ENCODE measurements around the gene PRIM1. TPM values are rescaled to one million over a fixed set of nuclear protein-coding genes. Genes with fewer than 3 reads are reported as not detected.
A peak's percentile ranks its signal among the peaks of the same experiment; 100 is the strongest.

The PRIM1 gene
- total RNA-seq, 1 experiment from 2014 or later = 26.3 TPM

- no peak for DNase-seq
- no peaks in the 10 kb centered on the region for H3K9me3 ChIP-seq (ENCODE audit: low read length)
- H3K27me3 ChIP-seq (ENCODE audit: low read length) = no peaks in the 10 kb centered on the region
- peak overlapping the region; percentile 77 for H3K4me2 ChIP-seq (ENCODE audit: low read depth, low read length, poor library complexity, severe bottlenecking)
- H3K36me3 ChIP-seq (ENCODE audit: insufficient read depth, low read length) = peaks cover 58% of the 10 kb centered on the region
- peaks cover 65% of the 10 kb centered on the region for H3K79me2 ChIP-seq (ENCODE audit: low read length)
- peaks cover 81% of the 10 kb centered on the region for H4K20me1 ChIP-seq (ENCODE audit: insufficient read depth, low read depth, low read length)
- no peak overlapping the region; the same call in 1 of the 2 replicates for H3K4me3 ChIP-seq (ENCODE audit: low read length)
- peak overlapping the region; percentile 74; the same call in 1 of the 2 replicates for H3K27ac ChIP-seq (ENCODE audit: low read length)
- H3K9ac ChIP-seq (ENCODE audit: low read length) = peak overlapping the region; percentile 13
- H3K9me2 ChIP-seq (replicated peaks; ENCODE audit: insufficient read depth, low read length) = no peaks in the 10 kb centered on the region
- H3K4me1 ChIP-seq (ENCODE audit: low read length) = peaks cover 80% of the 10 kb centered on the region
- no peak overlapping the region for H2AFZ ChIP-seq (ENCODE audit: low read length)
These were observed 31.4 kb downstream of the PRIM1 start for GRCh38 chr12:56720731-56721151.

GRCh38 chr12:56719056-56719455 is 33.1 kb downstream of the PRIM1 start:
- Histone ChIP-seq H3K27me3 (ENCODE audit: low read length) (no peaks in the 10 kb centered on the region), H3K9me3 (ENCODE audit: low read length) (no peaks in the 10 kb centered on the region), H4K20me1 (ENCODE audit: insufficient read depth, low read depth, low read length) (peaks cover 86% of the 10 kb centered on the region), H3K4me3 (ENCODE audit: low read length) (no peak overlapping the region), H3K4me1 (ENCODE audit: low read length) (peaks cover 76% of the 10 kb centered on the region), H2AFZ (ENCODE audit: low read length) (no peak overlapping the region), H3K79me2 (ENCODE audit: low read length) (peaks cover 55% of the 10 kb centered on the region), H3K4me2 (ENCODE audit: low read depth, low read length, poor library complexity, severe bottlenecking) (peak overlapping the region; percentile 77), H3K9ac (ENCODE audit: low read length) (peak overlapping the region; percentile 17; the same call in 1 of the 2 replicates), H3K27ac (ENCODE audit: low read length) (peak overlapping the region; percentile 74), H3K36me3 (ENCODE audit: insufficient read depth, low read length) (peaks cover 69% of the 10 kb centered on the region), H3K9me2 (replicated peaks; ENCODE audit: insufficient read depth, low read length) (no peaks in the 10 kb centered on the region)
- no peak for DNase-seq

GRCh38 chr12:56718636-56719035 is 33.5 kb downstream of the PRIM1 start:
- H3K9me2 ChIP-seq (replicated peaks; ENCODE audit: insufficient read depth, low read length) = no peaks in the 10 kb centered on the region
- no peaks in the 10 kb centered on the region for H3K9me3 ChIP-seq (ENCODE audit: low read length)
- H2AFZ ChIP-seq (ENCODE audit: low read length) = no peak overlapping the region
- no peak overlapping the region for H3K9ac ChIP-seq (ENCODE audit: low read length)
- no peaks in the 10 kb centered on the region for H3K27me3 ChIP-seq (ENCODE audit: low read length)
- no peak overlapping the region for H3K4me3 ChIP-seq (ENCODE audit: low read length)
- peaks cover 84% of the 10 kb centered on the region for H4K20me1 ChIP-seq (ENCODE audit: insufficient read depth, low read depth, low read length)
- DNase-seq = no peak
- H3K4me2 ChIP-seq (ENCODE audit: low read depth, low read length, poor library complexity, severe bottlenecking) = peak overlapping the region; percentile 77
- peaks cover 51% of the 10 kb centered on the region for H3K79me2 ChIP-seq (ENCODE audit: low read length)
- peaks cover 72% of the 10 kb centered on the region for H3K4me1 ChIP-seq (ENCODE audit: low read length)
- peak overlapping the region; percentile 74 for H3K27ac ChIP-seq (ENCODE audit: low read length)
- peaks cover 69% of the 10 kb centered on the region for H3K36me3 ChIP-seq (ENCODE audit: insufficient read depth, low read length)

DNA sequence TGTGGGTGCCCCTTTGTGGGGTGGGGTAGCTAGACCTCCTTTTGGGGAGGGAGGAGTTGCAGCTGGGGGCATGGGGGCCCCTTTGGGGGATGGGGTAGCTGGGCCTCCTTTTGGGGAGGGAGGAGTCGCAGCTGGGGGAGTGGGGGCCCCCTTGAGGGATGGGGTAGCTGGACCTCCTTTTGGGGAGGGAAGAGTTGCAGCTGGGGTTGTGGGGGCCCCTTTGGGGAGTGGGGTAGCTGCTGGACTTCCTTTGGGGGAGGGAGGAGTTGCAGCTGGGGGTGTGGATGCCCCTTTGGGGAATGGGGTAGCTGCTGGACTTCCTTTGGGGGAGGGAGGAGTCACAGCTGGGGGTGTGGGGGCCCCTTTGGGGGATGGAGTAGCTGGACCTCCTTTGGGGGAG is 34.0 kb downstream of the PRIM1 start:
- no peak overlapping the region for H3K4me3 ChIP-seq (ENCODE audit: low read length)
- peak overlapping the region; percentile 74 for H3K27ac ChIP-seq (ENCODE audit: low read length)
- no peaks in the 10 kb centered on the region for H3K27me3 ChIP-seq (ENCODE audit: low read length)
- peaks cover 83% of the 10 kb centered on the region for H4K20me1 ChIP-seq (ENCODE audit: insufficient read depth, low read depth, low read length)
- peak overlapping the region; percentile 77 for H3K4me2 ChIP-seq (ENCODE audit: low read depth, low read length, poor library complexity, severe bottlenecking)
- DNase-seq = no peak
- no peak overlapping the region for H2AFZ ChIP-seq (ENCODE audit: low read length)
- peaks cover 69% of the 10 kb centered on the region for H3K36me3 ChIP-seq (ENCODE audit: insufficient read depth, low read length)
- H3K4me1 ChIP-seq (ENCODE audit: low read length) = peaks cover 67% of the 10 kb centered on the region
- no peaks in the 10 kb centered on the region for H3K9me3 ChIP-seq (ENCODE audit: low read length)
- peaks cover 46% of the 10 kb centered on the region for H3K79me2 ChIP-seq (ENCODE audit: low read length)
- H3K9ac ChIP-seq (ENCODE audit: low read length) = no peak overlapping the region
- no peaks in the 10 kb centered on the region for H3K9me2 ChIP-seq (replicated peaks; ENCODE audit: insufficient read depth, low read length)

DNA sequence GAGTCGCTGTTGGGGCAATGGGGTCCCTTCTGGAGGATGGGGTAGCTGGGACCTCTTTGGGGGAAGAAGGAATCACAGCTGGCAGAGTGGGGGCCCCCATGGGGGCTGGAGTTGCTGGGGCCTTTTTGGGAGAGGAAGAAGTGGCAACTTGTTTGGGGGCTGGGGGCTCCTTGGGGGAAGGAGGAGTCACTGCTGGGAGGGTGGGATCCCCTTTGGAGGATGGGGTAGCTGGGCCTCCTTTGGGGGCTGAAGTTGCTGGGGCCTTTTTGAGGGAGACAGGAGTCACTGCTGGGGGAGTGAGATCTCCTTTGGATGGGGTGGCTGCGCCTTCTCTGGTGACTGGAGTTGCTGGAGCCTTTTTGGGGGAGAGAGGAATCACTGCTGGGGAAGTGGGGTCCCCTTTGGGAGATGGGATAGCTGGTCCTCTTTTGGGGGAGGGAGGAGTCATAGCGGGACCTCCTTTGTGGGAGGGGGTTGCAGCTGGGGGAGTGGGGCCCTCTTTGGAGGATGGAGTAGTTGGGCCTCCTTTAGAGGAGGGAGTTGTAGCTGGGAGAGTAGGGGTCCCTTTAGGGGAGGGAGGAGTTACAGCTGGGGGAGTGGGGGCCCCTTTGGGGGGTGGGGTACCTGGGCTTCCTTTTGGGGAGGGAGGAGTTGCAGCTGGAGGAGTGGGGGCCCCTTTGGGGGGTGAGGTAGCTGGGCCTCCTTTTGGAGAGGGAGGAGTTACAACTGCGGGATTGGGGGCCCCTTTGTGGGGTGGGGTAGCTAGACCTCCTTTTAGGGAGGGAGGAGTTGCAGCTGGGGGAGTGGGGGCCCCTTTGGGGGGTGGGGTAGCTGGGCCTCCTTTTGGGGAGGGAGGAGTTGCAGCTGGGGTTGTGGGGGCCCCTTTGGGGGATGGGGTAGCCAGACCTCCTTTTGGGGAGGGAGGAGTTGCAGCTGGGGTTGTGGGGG is 34.9 kb downstream of the PRIM1 start:
- H3K4me3 ChIP-seq (ENCODE audit: low read length) = no peak overlapping the region
- peaks cover 36% of the 10 kb centered on the region for H3K79me2 ChIP-seq (ENCODE audit: low read length)
- H3K36me3 ChIP-seq (ENCODE audit: insufficient read depth, low read length) = peaks cover 69% of the 10 kb centered on the region
- H3K4me1 ChIP-seq (ENCODE audit: low read length) = peaks cover 58% of the 10 kb centered on the region
- no peak overlapping the region for H3K4me2 ChIP-seq (ENCODE audit: low read depth, low read length, poor library complexity, severe bottlenecking)
- H3K9me3 ChIP-seq (ENCODE audit: low read length) = no peaks in the 10 kb centered on the region
- peak overlapping the region; percentile 74 for H3K27ac ChIP-seq (ENCODE audit: low read length)
- H4K20me1 ChIP-seq (ENCODE audit: insufficient read depth, low read depth, low read length) = peaks cover 76% of the 10 kb centered on the region
- H2AFZ ChIP-seq (ENCODE audit: low read length) = no peak overlapping the region
- no peaks in the 10 kb centered on the region for H3K9me2 ChIP-seq (replicated peaks; ENCODE audit: insufficient read depth, low read length)
- DNase-seq = no peak
- no peaks in the 10 kb centered on the region for H3K27me3 ChIP-seq (ENCODE audit: low read length)
- no peak overlapping the region for H3K9ac ChIP-seq (ENCODE audit: low read length)

GRCh38 chr12:56716458-56716857 is 35.7 kb downstream of the PRIM1 start:
- no peak for DNase-seq
- Histone ChIP-seq H3K36me3 (ENCODE audit: insufficient read depth, low read length) (peaks cover 64% of the 10 kb centered on the region), H3K27me3 (ENCODE audit: low read length) (no peaks in the 10 kb centered on the region), H3K27ac (ENCODE audit: low read length) (peak overlapping the region; percentile 74; the same call in 1 of the 2 replicates), H3K9me3 (ENCODE audit: low read length) (no peaks in the 10 kb centered on the region), H3K79me2 (ENCODE audit: low read length) (peaks cover 29% of the 10 kb centered on the region), H3K9me2 (replicated peaks; ENCODE audit: insufficient read depth, low read length) (no peaks in the 10 kb centered on the region), H3K4me1 (ENCODE audit: low read length) (peaks cover 50% of the 10 kb centered on the region), H2AFZ (ENCODE audit: low read length) (no peak overlapping the region), H4K20me1 (ENCODE audit: insufficient read depth, low read depth, low read length) (peaks cover 68% of the 10 kb centered on the region), H3K4me3 (ENCODE audit: low read length) (no peak overlapping the region), H3K9ac (ENCODE audit: low read length) (no peak overlapping the region), H3K4me2 (ENCODE audit: low read depth, low read length, poor library complexity, severe bottlenecking) (no peak overlapping the region)

DNA sequence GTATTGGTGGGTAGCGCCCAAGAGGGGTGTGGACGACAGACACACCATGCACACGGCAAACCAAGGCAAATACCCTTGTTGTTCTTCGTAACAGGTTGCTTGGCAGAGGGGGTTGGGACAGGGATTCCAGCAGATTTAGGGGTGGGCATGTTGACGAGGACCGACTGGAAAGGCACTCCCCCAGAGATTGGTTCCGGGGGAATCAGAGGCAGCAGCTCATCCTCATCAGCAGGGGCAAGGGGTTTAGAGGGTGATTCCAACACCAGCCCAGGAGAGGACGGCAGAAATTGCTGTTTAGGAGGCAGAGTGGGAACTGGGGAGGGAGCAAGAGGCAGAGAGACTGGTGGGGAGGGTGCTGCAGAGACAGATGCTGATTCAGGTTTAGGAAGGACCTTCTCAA is 36.3 kb downstream of the PRIM1 start:
- H3K27me3 ChIP-seq (ENCODE audit: low read length) = no peaks in the 10 kb centered on the region
- peaks cover 43% of the 10 kb centered on the region for H3K4me1 ChIP-seq (ENCODE audit: low read length)
- H3K79me2 ChIP-seq (ENCODE audit: low read length) = peaks cover 22% of the 10 kb centered on the region
- no peak overlapping the region for H3K9ac ChIP-seq (ENCODE audit: low read length)
- H3K27ac ChIP-seq (ENCODE audit: low read length) = no peak overlapping the region
- H3K36me3 ChIP-seq (ENCODE audit: insufficient read depth, low read length) = peaks cover 57% of the 10 kb centered on the region
- no peak overlapping the region for H2AFZ ChIP-seq (ENCODE audit: low read length)
- H3K9me3 ChIP-seq (ENCODE audit: low read length) = no peaks in the 10 kb centered on the region
- no peak overlapping the region for H3K4me3 ChIP-seq (ENCODE audit: low read length)
- no peaks in the 10 kb centered on the region for H3K9me2 ChIP-seq (replicated peaks; ENCODE audit: insufficient read depth, low read length)
- DNase-seq = no peak
- H4K20me1 ChIP-seq (ENCODE audit: insufficient read depth, low read depth, low read length) = peaks cover 62% of the 10 kb centered on the region
- no peak overlapping the region for H3K4me2 ChIP-seq (ENCODE audit: low read depth, low read length, poor library complexity, severe bottlenecking)

- Histone ChIP-seq H3K4me3 (ENCODE audit: low read length) (no peak overlapping the region), H2AFZ (ENCODE audit: low read length) (no peak overlapping the region), H3K4me2 (ENCODE audit: low read depth, low read length, poor library complexity, severe bottlenecking) (no peak overlapping the region), H3K79me2 (ENCODE audit: low read length) (peaks cover 9% of the 10 kb centered on the region), H3K9me2 (replicated peaks; ENCODE audit: insufficient read depth, low read length) (no peaks in the 10 kb centered on the region), H3K36me3 (ENCODE audit: insufficient read depth, low read length) (peaks cover 44% of the 10 kb centered on the region), H3K9ac (ENCODE audit: low read length) (no peak overlapping the region), H4K20me1 (ENCODE audit: insufficient read depth, low read depth, low read length) (peaks cover 48% of the 10 kb centered on the region), H3K27me3 (ENCODE audit: low read length) (no peaks in the 10 kb centered on the region), H3K9me3 (ENCODE audit: low read length) (no peaks in the 10 kb centered on the region), H3K4me1 (ENCODE audit: low read length) (peaks cover 30% of the 10 kb centered on the region), H3K27ac (ENCODE audit: low read length) (no peak overlapping the region)
- DNase-seq = peak; percentile 37
These were observed 37.6 kb downstream of the PRIM1 start for GRCh38 chr12:56714431-56714929.

Data from Karpas-422 (cell line).